AG20443 (cell line): ENCODE measurements around the gene DAGLA.

Experiments used
- DNase-seq: peaks from one replicate; pipeline ENCODE4 v3.0.0; 2012; ENCODE audit warnings: low spot score, mixed read lengths

The DAGLA gene

GRCh38 chr11:61710019-61710418 is 29.8 kb downstream of the DAGLA start:
- DNase-seq: no peak

DNA sequence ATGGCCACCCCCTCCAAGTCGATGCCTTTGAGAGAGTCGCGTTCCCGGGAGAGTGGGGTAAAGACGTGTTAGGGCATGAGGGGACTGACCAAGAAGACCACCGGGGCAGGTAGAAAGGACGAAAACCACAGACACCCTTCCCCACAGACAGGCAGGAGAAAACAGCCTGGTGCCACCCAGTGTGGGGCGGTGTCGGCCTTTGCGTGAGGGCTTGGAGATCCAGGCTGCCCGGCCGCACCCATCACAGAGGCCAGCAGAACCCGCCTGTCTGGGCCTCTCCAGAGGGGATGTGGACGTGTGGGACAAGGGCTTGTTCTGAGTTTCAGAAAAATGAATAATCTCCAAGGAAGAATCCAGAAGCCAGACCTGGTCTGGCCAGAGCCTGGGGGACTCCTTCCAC is 30.8 kb downstream of the DAGLA start:
- no peak for DNase-seq

DNA sequence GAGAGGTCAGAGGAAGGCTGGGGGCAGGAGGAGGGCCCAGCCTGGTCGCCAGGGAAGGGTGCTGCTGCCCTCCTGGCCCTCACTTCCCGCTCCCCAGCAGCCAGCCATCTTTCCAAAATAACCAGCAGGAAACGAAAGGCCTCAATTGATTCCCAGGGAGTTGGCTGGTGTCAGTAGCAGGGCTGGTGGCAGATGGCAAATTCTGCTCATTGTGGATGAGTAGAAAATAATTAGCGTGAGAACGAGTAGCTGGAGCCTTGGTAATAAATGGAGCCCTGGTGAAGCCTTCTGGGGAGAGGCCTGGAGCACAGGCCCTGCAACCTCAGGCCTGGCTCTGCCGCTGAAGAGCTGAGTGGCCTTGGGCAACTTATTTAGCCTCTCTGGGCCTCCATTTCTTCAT is 31.3 kb downstream of the DAGLA start:
- DNase-seq: no peak

GRCh38 chr11:61712314-61712713 is 32.1 kb downstream of the DAGLA start:
- no peak for DNase-seq

GRCh38 chr11:61712846-61713245 is 32.7 kb downstream of the DAGLA start:
- DNase-seq: no peak

DNA sequence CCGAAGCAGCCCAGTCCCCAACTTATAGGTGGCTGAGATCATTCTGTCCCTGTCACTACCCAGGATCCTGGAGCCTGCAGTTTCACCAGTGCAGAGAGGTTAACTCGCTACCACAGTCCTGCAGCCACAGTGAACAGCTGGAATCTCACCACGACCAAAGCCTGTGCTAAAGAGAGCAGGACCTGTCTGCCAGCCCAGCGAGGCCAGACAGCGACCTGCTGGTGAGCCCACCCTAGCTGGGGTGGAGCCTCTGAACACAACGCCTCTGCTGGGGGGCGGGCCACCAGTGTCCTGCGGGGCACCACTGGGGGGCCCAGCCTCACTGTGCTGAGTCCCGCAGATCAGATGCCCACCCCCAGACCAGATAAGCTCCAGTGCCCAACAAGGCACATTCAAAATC is 33.3 kb downstream of the DAGLA start:
- no peak for DNase-seq

GRCh38 chr11:61713906-61714305 is 33.7 kb downstream of the DAGLA start:
- no peak for DNase-seq

- DNase-seq: no peak
These were observed 34.1 kb downstream of the DAGLA start for GRCh38 chr11:61714316-61714715.

DNA sequence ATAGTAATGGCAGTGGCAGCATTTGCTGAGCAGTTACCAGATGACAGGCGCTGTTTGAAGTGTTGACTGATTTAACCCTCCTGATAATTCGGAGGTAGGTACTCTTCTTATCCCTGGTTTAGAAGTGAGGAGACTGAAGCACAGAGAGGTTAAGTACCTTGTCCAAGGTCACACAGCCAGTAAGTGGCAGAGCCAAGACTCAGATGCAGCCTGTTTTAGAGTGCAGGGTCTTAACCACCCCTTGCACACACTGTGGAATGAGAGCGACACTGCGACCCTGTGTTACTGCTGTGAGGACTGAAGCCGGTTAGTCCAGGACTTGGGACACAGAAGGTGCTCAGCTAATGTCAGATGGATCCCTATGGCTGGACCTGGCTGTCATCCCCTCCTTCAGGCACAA is 34.7 kb downstream of the DAGLA start:
- DNase-seq: no peak

GRCh38 chr11:61715867-61716266 is 35.7 kb downstream of the DAGLA start:
- DNase-seq: no peak

DNA sequence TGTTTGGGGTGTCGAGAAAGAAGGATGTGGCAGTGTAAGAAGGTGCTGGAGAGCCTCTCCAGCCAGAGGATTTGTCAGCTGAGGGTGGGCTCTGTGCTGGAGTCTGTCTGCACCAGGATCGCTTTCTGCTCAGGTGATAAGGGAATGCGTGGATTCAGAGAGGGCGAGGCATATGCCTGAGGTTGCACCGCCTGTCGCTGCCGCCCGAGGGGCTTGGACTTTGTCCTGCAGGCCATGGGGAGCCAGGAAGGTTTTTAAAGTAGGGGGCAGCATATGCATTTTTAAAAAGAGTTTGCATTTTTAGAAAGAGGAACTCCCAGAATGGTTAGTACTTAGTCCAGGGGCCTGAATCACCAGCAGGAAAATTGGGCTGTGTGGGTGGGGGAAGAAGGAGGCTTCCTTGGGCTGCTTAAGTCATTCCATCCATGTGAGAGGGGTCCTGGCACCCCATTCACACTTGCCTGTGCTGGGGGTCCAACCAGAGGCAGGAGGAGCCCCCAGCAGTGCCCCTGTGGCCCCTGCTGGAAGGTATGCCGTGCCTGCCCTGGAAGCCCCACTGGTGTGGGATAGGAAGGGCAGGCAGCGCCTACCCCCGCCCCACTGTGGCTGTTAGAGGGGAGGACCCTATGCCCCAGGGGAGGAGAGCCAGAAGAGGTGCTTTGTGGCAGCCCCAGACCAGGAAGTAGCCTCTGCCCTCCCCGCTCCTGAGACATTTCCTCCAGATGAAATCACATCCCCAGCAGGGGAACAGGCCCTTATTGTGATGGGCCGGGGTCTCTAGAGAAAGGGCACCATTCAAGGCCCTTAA is 36.5 kb downstream of the DAGLA start:
- DNase-seq: no peak

- no peak for DNase-seq
These were observed 37.3 kb downstream of the DAGLA start for GRCh38 chr11:61717286-61718033.

DNA sequence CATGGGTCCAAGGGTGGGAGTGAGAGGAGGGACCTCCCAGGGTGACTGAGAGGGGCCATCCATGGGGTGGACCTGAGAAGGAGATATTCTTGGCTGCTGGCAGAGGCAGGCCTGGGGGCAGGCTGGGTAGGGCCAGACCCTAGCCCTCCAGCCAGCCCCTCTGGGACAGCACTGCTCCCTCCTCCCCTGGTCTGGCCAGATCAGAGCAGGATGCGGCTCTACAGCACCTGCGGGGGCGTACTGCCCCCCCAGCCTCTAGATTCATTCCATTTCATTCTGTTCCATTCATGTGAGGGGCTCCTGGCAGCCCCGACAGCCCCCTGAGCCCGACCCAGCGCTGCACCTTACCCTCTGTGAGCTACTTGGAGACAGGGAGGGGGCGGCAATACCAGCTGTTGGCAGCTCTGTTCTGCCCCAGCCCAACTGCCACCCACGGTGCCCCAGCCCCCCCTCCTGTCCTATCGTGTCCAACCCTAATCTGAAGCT is 37.9 kb downstream of the DAGLA start:
- DNase-seq: peak; percentile 32

DNA sequence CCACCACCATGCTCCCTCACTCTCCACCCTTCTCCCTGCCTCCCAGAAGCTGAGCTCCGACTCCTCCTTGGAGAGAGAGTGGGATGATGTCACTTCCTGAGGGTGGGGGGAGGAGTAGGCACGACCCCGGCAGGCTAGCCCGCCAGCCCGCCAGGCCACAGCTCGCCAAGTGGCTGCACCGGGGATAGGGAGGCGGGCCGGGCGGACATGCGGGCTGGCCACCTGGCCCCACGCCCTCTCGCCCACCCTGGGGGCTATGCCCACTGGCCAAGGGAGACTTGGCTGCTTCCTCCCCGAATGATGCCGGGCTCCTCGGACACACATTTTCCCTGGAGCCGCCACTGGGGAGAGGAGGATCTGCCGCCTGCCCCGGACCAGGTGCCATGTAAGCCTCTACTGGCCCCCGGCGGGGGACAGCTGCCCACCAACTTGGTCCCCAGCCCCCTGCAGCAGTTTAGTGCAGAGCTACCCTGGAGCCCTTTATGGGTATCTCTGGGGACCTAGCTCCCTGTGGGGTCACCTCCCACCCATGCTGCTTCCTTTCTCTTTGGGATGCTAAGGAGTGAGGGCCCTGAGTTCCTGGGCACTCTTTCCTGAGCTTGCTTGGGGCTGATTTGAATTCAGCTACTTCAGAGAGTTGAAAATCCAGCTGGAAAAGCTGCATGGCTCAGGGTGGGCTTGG is 38.6 kb downstream of the DAGLA start:
- peak; percentile 89 for DNase-seq

- no peak for DNase-seq
These were observed 39.8 kb downstream of the DAGLA start for GRCh38 chr11:61719978-61720377.

GRCh38 chr11:61720597-61720996 is 40.4 kb downstream of the DAGLA start:
- no peak for DNase-seq

DNA sequence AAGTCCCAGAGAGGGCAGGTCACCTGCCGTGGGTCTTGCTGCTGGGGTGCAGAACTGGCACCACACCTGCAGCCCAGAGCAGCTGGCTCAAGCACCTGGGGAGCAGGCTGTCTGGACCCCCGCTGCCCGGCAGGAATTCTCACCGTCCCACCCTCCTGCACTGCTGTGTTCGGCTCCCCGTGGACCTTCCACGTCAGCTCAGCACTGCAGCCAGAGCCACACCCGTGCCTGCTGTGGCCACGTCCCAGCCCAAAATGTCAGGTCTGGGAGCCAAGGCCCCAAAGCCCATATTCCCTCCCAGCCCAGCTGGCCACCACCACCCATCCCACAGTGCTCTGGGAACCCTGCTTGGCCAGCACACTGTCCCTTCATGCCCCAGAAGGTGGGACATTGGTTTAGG is 44.2 kb downstream of the DAGLA start:
- DNase-seq: no peak

- no peak for DNase-seq
These were observed 45.6 kb downstream of the DAGLA start for GRCh38 chr11:61725781-61726231.

DNA sequence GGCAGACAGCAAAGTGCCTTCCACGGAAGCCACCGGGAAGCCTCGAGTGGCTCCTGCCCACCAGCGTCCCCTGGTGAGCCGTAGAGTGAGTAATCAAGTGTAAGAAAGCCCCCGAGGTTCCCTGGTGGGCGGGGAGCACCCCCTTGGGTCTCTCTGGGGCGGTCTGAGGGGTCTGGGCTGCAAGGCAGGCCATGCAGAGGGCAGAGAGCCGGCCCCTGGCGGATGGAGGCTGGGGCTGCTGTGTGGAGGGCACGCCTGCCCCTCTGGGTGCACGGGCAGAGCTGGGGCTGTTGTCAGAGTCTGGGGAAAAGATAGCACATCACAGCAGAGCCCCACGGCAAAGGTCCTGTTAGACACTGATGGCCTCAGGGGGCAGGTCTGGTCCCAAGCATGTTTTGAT is 46.6 kb downstream of the DAGLA start:
- DNase-seq: no peak

DNA sequence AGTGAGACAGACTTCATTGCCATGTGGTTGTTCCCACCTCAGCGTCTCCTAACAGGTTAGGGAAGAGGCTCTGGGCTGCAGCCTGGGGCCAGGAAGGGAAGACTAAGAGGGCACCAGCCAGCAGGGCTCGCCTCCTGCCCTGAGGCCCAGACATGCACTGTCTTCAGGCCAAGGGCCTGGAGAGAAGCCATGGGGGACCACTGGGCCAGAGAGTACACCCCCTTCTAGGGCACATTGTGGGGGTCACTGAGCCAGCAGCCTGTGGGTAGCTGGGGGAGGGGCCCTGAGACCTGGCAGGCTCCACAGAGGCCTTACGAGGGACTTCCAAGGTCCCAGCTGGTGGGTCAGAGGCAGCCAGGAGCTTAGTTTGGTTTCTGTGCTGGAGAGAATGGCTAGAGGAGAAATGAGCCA is 47.2 kb downstream of the DAGLA start:
- DNase-seq: no peak

DNA sequence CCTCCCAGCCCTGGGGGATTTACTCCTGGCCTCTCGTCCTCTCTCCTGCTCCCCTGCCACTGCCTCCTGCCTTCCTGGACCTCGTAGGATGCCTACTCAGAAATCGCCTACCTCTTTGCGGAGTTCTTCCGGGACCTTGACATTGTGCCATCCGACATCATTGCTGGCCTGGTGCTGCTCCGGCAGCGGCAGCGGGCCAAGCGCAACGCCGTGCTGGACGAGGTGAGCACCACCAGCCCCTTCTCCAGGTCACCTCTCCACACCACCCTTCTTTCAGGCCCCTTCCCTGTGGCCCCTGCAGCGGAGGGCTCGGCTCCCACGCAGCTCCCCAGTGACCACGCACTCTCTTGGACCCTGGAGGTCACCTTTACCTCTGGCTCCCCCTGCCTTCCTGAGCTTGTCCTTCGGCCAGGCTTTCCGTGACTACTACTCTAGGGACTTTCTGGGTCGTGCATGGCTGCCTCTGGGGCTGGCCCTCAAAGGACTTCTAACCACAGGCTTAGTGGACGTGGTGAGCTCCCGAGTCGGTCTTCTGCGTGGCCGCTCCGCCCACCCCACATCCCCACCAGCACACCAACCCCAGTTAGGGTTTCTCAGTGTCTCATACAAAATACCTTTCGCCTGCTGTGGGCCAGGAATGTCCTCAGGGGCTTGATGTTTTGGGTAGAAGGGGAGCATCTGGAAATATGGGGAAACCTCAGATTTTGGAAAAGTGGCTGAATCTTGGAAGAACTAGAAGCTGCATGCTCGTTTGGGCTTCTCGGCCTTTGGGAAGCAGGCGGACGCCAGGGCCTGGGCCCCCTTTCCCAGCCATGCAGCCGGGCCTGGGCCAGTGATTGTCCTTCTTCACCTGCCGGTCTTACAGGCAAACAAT is 48.1 kb downstream of the DAGLA start:
- no peak for DNase-seq

DNA sequence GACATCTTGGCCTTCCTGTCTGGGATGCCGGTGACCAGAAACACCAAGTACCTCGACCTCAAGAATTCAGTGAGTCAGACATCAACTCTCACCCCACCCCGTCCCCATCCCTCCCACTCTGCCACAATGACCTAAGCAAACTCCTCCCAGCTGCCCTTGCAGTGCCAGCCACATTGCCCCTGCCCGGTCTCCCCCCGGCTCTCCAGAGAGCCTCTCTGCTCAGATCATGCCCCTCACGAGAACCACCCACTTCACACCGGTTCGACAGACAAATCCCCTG is 48.7 kb downstream of the DAGLA start:
- peak; percentile 84 for DNase-seq
